ENCODE results near the gene SUV39H2.
A peak's percentile ranks its signal among the peaks of the same experiment; 100 is the strongest.
"Not testable (repeated sequence)": the region's sequence is repeated elsewhere in the genome, so short reads cannot be mapped to it uniquely, and the experiment has no call there.

SUV39H2 gene

DNA sequence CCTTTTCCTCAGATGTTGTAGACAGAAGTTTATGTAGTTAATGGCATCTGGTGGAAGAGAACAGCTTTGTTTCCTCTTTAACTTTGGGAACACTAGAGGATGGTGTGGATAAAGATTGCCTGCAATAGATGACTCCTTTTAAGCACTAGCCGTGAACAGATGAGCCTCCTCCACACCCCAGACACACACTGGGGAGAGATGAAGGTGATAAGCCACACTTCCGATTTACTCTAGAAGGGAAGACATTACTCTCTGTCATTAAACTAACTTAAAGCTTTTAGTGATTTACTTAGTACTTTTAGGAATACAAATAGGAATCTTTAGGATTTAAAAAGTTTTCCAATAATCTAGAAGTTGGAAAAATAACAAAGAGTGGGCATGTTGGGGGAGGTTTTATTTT lies 33.7 kb upstream of the SUV39H2 start:
- H3K36me3 ChIP-seq (ENCODE audit: control insufficient read depth, insufficient read depth, low read length, severe bottlenecking), result peaks cover 64% of the 10 kb centered on the region
- H3K4me1 ChIP-seq (ENCODE audit: control insufficient read depth, insufficient read depth, low read length), result no peaks in the 10 kb centered on the region
- no peaks in the 10 kb centered on the region for H3K9me3 ChIP-seq (ENCODE audit: control insufficient read depth, low read length)
- H3K4me3 ChIP-seq (ENCODE audit: low read length), result no peak overlapping the region
- no peaks in the 10 kb centered on the region for H3K27me3 ChIP-seq (replicated peaks; ENCODE audit: control insufficient read depth, insufficient read depth, low read length)
- no peak for DNase-seq (ENCODE audit: low read depth)
- H3K9ac ChIP-seq (ENCODE audit: low read length), result no peak overlapping the region

DNA sequence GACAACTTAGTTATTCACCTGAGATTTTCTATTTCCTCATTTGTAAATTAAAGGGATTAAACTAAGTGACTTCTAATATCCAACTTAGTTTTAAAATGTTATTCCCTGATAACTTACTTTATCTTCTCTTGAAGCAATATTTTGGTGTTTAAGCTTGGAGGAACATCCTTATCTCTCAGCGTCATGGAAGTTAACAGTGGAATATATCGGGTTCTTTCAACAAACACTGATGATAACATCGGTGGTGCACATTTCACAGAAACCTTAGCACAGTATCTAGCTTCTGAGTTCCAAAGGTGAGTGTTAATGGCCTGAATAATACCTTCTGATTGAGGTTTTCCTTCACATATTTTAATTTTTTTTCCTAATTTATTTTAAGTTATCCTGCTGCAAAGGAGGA lies 26.4 kb upstream of the SUV39H2 start:
- H3K9me3 ChIP-seq (ENCODE audit: control insufficient read depth, low read length), result no peaks in the 10 kb centered on the region
- H3K27me3 ChIP-seq (replicated peaks; ENCODE audit: control insufficient read depth, insufficient read depth, low read length), result no peaks in the 10 kb centered on the region
- peaks cover 57% of the 10 kb centered on the region for H3K36me3 ChIP-seq (ENCODE audit: control insufficient read depth, insufficient read depth, low read length, severe bottlenecking)
- no peak overlapping the region for H3K4me3 ChIP-seq (ENCODE audit: low read length)
- H3K4me1 ChIP-seq (ENCODE audit: control insufficient read depth, insufficient read depth, low read length), result no peaks in the 10 kb centered on the region
- no peak overlapping the region for H3K9ac ChIP-seq (ENCODE audit: low read length)
- no peak for DNase-seq (ENCODE audit: low read depth)

DNA sequence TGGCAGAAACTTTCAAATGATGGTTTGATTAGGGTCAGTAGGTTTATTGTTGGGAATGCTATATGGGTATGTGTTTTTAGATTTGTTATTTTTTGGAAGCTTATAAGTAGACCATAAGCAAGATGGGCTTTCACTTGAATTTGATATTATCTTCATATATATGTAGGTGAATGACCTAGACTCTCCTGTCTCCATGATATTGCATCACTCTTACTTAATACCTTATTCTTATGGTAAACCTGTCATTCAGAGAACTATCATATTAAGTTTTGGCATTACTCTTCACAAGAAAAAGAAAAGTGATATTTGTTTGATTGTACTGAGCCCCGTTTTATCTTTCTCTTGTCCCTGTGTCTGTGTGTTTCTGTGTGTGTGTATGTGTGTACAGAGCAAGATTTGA lies 23.2 kb upstream of the SUV39H2 start:
- DNase-seq (ENCODE audit: low read depth), result no peak
- Histone ChIP-seq H3K27me3 (replicated peaks; ENCODE audit: control insufficient read depth, insufficient read depth, low read length) (no peaks in the 10 kb centered on the region), H3K4me1 (ENCODE audit: control insufficient read depth, insufficient read depth, low read length) (peaks cover 10% of the 10 kb centered on the region), H3K9me3 (ENCODE audit: control insufficient read depth, low read length) (no peaks in the 10 kb centered on the region), H3K36me3 (ENCODE audit: control insufficient read depth, insufficient read depth, low read length, severe bottlenecking) (peaks cover 65% of the 10 kb centered on the region), H3K4me3 (ENCODE audit: low read length) (no peak overlapping the region), H3K9ac (ENCODE audit: low read length) (no peak overlapping the region)

DNA sequence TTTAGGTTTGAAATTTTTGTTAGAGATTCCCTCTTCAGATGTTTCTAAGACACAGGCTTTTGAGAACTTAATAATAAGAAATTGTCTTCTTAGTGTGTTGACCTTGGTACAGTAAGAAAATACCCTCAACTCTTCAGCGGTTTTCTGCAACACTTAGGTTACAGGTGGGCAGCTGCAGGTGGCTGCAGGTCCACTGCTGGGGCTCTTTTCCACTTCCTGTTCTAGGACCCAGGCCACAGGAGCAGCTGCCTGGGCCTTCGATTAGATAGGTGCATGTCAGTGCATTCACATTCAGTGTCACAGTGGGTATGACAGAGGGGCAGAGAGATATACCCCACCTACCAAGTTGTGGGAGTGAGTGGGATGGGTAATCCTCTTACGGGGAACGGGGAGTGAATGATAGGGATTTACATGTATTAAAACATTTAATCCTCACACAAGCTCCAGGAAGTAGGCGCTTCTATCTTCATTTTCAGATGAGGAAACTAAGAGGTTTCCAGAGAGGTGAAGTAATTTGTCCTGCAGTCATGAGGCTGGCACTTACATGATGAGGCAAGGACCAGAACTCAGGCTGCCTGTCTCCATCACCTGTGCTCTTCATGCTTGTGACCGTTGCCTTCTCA lies 20.2 kb upstream of the SUV39H2 start:
- Histone ChIP-seq H3K4me3 (ENCODE audit: low read length) (no peak overlapping the region), H3K27me3 (replicated peaks; ENCODE audit: control insufficient read depth, insufficient read depth, low read length) (no peaks in the 10 kb centered on the region), H3K36me3 (ENCODE audit: control insufficient read depth, insufficient read depth, low read length, severe bottlenecking) (peaks cover 55% of the 10 kb centered on the region), H3K9me3 (ENCODE audit: control insufficient read depth, low read length) (no peaks in the 10 kb centered on the region), H3K9ac (ENCODE audit: low read length) (no peak overlapping the region), H3K4me1 (ENCODE audit: control insufficient read depth, insufficient read depth, low read length) (peaks cover 10% of the 10 kb centered on the region)
- no peak for DNase-seq (ENCODE audit: low read depth)

DNA sequence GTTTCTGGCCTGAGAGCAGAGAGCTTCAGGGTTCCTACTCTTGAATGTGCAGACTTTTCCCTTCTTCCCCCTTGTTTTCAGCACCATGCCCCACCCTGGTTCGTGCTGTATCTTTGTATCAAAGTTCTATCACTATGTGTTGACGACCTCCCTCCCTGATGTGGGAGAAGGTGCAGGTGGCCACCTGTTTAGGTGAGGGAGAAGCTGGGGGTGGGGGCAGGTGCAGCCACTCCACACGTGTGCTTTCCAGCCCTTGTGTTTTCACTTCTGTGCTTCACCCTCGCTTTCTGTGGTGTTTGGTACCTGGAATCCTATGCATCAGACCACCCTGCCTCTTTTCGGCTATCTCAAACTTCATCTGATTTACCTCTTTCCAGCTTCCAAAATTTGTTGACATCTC lies 19.6 kb upstream of the SUV39H2 start:
- H3K36me3 ChIP-seq (ENCODE audit: control insufficient read depth, insufficient read depth, low read length, severe bottlenecking), result peaks cover 52% of the 10 kb centered on the region
- H3K4me3 ChIP-seq (ENCODE audit: low read length), result no peak overlapping the region
- H3K9me3 ChIP-seq (ENCODE audit: control insufficient read depth, low read length), result no peaks in the 10 kb centered on the region
- no peaks in the 10 kb centered on the region for H3K27me3 ChIP-seq (replicated peaks; ENCODE audit: control insufficient read depth, insufficient read depth, low read length)
- peaks cover 10% of the 10 kb centered on the region for H3K4me1 ChIP-seq (ENCODE audit: control insufficient read depth, insufficient read depth, low read length)
- no peak overlapping the region for H3K9ac ChIP-seq (ENCODE audit: low read length)
- DNase-seq (ENCODE audit: low read depth), result no peak

DNA sequence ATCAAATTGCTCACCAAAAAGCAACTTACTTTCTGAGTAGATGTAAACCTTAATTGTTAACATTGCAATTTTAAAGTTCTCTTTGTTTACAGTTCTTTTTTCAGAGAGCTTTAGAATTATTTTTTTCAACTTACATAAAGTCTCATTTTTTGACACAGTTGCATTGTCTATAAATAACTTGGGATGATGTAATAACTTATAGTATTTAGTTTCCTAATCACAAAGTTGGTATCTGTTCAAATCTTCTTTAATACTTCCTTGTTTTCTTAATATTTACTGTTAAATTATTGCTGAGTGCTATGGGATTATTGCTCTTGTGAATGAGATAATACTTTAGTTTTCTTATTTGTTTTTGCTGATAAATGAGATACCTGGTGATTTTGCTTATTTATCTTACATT lies 18.9 kb upstream of the SUV39H2 start:
- Histone ChIP-seq H3K4me1 (ENCODE audit: control insufficient read depth, insufficient read depth, low read length) (peaks cover 10% of the 10 kb centered on the region), H3K36me3 (ENCODE audit: control insufficient read depth, insufficient read depth, low read length, severe bottlenecking) (peaks cover 46% of the 10 kb centered on the region), H3K27me3 (replicated peaks; ENCODE audit: control insufficient read depth, insufficient read depth, low read length) (no peaks in the 10 kb centered on the region), H3K9ac (ENCODE audit: low read length) (no peak overlapping the region), H3K4me3 (ENCODE audit: low read length) (no peak overlapping the region), H3K9me3 (ENCODE audit: control insufficient read depth, low read length) (no peaks in the 10 kb centered on the region)
- peak; percentile 54 for DNase-seq (ENCODE audit: low read depth)

DNA sequence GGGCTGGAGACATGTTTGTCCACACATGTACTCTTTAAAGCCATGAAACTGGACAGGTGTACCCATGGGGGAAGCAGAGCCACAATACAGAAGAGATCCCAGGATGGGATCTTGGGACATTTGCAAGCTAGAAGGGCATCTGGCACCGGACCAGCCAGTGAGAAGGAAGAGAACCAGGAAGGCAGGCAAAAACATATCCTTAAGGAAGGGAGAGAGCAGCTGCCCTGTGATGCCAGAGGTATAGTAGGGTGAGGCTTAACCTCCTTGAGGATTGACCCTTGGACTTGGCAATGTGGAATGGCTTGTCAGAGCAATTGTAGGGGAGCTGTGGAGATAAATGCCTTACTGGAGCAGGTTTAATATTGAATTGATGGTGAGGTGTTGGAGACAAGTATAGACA lies 17.9 kb upstream of the SUV39H2 start:
- Histone ChIP-seq H3K9me3 (ENCODE audit: control insufficient read depth, low read length) (no peaks in the 10 kb centered on the region), H3K9ac (ENCODE audit: low read length) (no peak overlapping the region), H3K4me1 (ENCODE audit: control insufficient read depth, insufficient read depth, low read length) (peaks cover 10% of the 10 kb centered on the region), H3K36me3 (ENCODE audit: control insufficient read depth, insufficient read depth, low read length, severe bottlenecking) (peaks cover 41% of the 10 kb centered on the region), H3K27me3 (replicated peaks; ENCODE audit: control insufficient read depth, insufficient read depth, low read length) (no peaks in the 10 kb centered on the region), H3K4me3 (ENCODE audit: low read length) (no peak overlapping the region)
- no peak for DNase-seq (ENCODE audit: low read depth)

DNA sequence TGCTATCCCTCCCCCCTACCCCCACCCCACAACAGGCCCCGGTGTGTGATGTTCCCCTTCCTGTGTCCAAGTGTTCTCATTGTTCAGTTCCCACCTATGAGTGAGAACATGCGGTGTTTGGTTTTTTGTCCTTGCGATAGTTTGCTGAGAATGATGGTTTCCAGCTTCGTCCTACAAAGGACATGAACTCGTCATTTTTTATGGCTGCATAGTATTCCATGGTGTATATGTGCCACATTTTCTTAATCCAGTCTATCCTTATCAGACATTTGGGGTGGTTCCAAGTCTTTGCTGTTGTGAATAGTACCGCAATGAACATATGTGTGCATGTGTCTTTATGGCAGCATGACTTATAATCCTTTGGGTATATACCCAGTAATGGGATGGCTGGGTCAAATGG lies 14.2 kb upstream of the SUV39H2 start:
- not testable (repeated sequence) for DNase-seq (ENCODE audit: low read depth); H3K9ac ChIP-seq (ENCODE audit: low read length); H3K27me3 ChIP-seq (replicated peaks; ENCODE audit: control insufficient read depth, insufficient read depth, low read length); H3K4me3 ChIP-seq (ENCODE audit: low read length); H3K4me1 ChIP-seq (ENCODE audit: control insufficient read depth, insufficient read depth, low read length); H3K9me3 ChIP-seq (ENCODE audit: control insufficient read depth, low read length)
- H3K36me3 ChIP-seq (ENCODE audit: control insufficient read depth, insufficient read depth, low read length, severe bottlenecking), result peaks cover 36% of the 10 kb centered on the region

DNA sequence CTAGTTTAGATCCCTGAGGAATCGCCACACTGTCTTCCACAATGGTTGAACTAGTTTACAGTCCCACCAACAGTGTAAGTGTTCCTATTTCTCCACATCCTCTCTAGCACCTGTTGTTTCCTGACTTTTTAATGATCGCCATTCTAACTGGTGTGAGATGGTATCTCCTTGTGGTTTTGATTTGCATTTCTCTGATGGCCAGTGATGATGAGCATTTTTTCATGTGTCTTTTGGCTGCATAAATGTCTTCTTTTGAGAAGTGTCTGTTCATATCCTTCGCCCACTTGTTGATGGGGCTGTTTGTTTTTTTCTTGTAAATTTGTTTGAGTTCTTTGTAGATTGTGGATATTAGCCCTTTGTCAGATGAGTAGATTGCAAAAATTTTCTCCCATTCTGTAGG lies 13.8 kb upstream of the SUV39H2 start:
- H3K27me3 ChIP-seq (replicated peaks; ENCODE audit: control insufficient read depth, insufficient read depth, low read length); H3K9ac ChIP-seq (ENCODE audit: low read length); H3K9me3 ChIP-seq (ENCODE audit: control insufficient read depth, low read length); H3K4me1 ChIP-seq (ENCODE audit: control insufficient read depth, insufficient read depth, low read length); DNase-seq (ENCODE audit: low read depth); H3K4me3 ChIP-seq (ENCODE audit: low read length): not testable (repeated sequence)
- peaks cover 38% of the 10 kb centered on the region for H3K36me3 ChIP-seq (ENCODE audit: control insufficient read depth, insufficient read depth, low read length, severe bottlenecking)

DNA sequence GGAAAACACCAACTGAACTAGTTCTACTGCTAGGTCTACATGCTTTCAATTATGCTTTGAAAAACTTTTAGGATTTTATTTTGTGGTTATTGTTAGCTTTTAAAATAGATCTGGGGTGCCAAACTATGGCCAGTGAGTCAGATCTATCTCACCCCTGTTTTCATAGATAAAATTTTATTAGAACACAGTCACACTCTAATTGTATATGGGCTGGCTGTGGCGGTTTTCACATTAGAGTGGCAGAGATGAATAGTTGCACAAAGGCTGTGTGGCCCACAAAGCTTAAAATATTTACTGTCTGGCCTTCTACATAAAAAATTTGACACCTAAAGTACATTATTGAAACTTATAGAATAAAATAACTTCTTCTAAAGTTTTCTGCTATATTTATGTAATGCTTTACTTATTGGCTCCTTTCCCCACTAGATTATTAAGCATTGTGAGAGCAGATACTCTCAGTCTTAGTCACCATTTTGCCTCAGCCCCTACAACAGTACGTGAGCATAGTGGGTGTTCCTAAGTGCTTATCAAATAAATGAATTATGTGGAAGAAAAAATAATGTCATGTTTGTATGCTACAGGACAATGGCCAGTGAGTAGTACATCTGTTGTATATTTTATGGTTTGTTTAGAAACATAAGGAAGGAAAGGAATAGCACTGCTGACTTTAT lies 5.4 kb upstream of the SUV39H2 start:
- no peak overlapping the region for H3K9ac ChIP-seq (ENCODE audit: low read length)
- peak; percentile 18 for DNase-seq (ENCODE audit: low read depth)
- H3K36me3 ChIP-seq (ENCODE audit: control insufficient read depth, insufficient read depth, low read length, severe bottlenecking), result peaks cover 32% of the 10 kb centered on the region
- H3K27me3 ChIP-seq (replicated peaks; ENCODE audit: control insufficient read depth, insufficient read depth, low read length), result no peaks in the 10 kb centered on the region
- no peak overlapping the region for H3K4me3 ChIP-seq (ENCODE audit: low read length)
- peaks cover 33% of the 10 kb centered on the region for H3K4me1 ChIP-seq (ENCODE audit: control insufficient read depth, insufficient read depth, low read length)
- H3K9me3 ChIP-seq (ENCODE audit: control insufficient read depth, low read length), result no peaks in the 10 kb centered on the region

DNA sequence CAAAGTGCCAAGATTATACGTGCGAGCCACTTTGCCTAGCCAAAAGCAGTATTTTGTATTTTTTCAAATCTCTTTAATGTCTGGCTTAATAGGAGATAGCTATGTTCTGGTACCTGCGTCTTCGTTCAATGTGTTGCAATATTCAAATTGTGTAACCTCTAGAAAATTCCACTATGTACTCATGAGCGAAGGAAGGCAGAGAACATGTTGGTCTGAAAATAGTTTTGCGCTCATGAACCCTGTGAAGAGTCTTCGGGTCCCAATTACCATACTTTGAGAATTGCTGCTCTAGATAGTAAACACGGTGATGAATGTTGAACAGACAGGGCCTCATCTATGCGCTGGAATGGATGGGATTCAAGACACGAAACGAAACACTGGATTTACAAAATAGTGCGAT lies 2.7 kb upstream of the SUV39H2 start:
- Histone ChIP-seq H3K27me3 (replicated peaks; ENCODE audit: control insufficient read depth, insufficient read depth, low read length) (no peaks in the 10 kb centered on the region), H3K9ac (ENCODE audit: low read length) (no peak overlapping the region), H3K4me3 (ENCODE audit: low read length) (no peak overlapping the region), H3K9me3 (ENCODE audit: control insufficient read depth, low read length) (no peaks in the 10 kb centered on the region), H3K36me3 (ENCODE audit: control insufficient read depth, insufficient read depth, low read length, severe bottlenecking) (peaks cover 11% of the 10 kb centered on the region), H3K4me1 (ENCODE audit: control insufficient read depth, insufficient read depth, low read length) (peaks cover 41% of the 10 kb centered on the region)
- DNase-seq (ENCODE audit: low read depth), result no peak

DNA sequence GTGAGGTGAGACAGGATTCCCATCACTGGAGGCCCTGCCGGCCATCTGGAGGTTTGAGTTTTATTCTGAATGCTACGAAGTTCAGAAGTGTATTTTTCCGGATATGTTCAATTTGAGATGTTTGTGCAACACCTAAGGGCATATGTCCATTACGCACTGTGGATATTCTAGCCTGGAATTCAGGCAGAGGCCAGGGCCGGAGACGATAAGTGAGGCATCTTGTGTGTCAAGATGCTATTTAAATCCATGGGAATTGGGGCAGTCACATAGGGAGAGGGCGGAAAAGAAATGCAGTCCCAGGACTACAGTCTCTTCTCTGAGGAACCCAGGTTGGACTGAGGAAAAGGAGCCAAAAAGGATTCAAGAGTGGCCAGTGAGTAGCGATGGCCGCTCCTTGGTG lies 1.9 kb upstream of the SUV39H2 start:
- DNase-seq (ENCODE audit: low read depth), result no peak
- H3K4me1 ChIP-seq (ENCODE audit: control insufficient read depth, insufficient read depth, low read length), result peaks cover 41% of the 10 kb centered on the region
- H3K36me3 ChIP-seq (ENCODE audit: control insufficient read depth, insufficient read depth, low read length, severe bottlenecking), result peaks cover 3% of the 10 kb centered on the region
- H3K27me3 ChIP-seq (replicated peaks; ENCODE audit: control insufficient read depth, insufficient read depth, low read length), result no peaks in the 10 kb centered on the region
- H3K4me3 ChIP-seq (ENCODE audit: low read length), result peak overlapping the region; percentile 98
- H3K9ac ChIP-seq (ENCODE audit: low read length), result peak overlapping the region; percentile 99
- no peaks in the 10 kb centered on the region for H3K9me3 ChIP-seq (ENCODE audit: control insufficient read depth, low read length)
